ENCODE measurements around the gene TMEM108. TPM values are rescaled to one million over a fixed set of nuclear protein-coding genes. Genes with fewer than 3 reads are reported as not detected.

The TMEM108 gene
- total and polyA plus RNA-seq, 2 donors = 2.3 to 23.8 TPM

GRCh38 chr3:133383175-133383574, 345.0 kb downstream of the TMEM108 start:
- H3K36me3 ChIP-seq (ENCODE audit: insufficient read depth) = no peaks in the 10 kb centered on the region
- no peak overlapping the region for H3K27ac ChIP-seq (ENCODE audit: low read depth)
- WGBS = 68% methylated on average over 3 of the region's 3 CpGs
- DNase-seq (ENCODE audit: extremely low spot score) = no peak
- no peaks in the 10 kb centered on the region for H3K4me1 ChIP-seq (ENCODE audit: insufficient read depth)
- H3K4me3 ChIP-seq (ENCODE audit: low read depth, low read length) = no peak overlapping the region

GRCh38 chr3:133383741-133384140, 345.6 kb downstream of the TMEM108 start:
- no peak overlapping the region for H3K27ac ChIP-seq (ENCODE audit: low read depth)
- 82% methylated on average over 5 of the region's 5 CpGs for WGBS
- H3K4me3 ChIP-seq (ENCODE audit: low read depth, low read length) = no peak overlapping the region

GRCh38 chr3:133384331-133385027, 346.3 kb downstream of the TMEM108 start:
- DNase-seq (ENCODE audit: extremely low spot score) = peak; percentile 46
- no peaks in the 10 kb centered on the region for H3K4me1 ChIP-seq (ENCODE audit: insufficient read depth)
- no peak overlapping the region for H3K27ac ChIP-seq (ENCODE audit: low read depth)
- H3K4me3 ChIP-seq (ENCODE audit: low read depth, low read length) = no peak overlapping the region
- no peaks in the 10 kb centered on the region for H3K36me3 ChIP-seq (ENCODE audit: insufficient read depth)
- WGBS = 20% methylated on average over 13 of the region's 13 CpGs

More at GRCh38 chr3:133383741-133384140, 345.6 kb downstream of the TMEM108 start:
- Histone ChIP-seq H3K36me3 (ENCODE audit: insufficient read depth) (no peaks in the 10 kb centered on the region), H3K4me1 (ENCODE audit: insufficient read depth) (no peaks in the 10 kb centered on the region)
- DNase-seq (ENCODE audit: extremely low spot score) = no peak

- Histone ChIP-seq H3K4me1 (ENCODE audit: insufficient read depth) (no peaks in the 10 kb centered on the region), H3K4me3 (ENCODE audit: low read depth, low read length) (no peak overlapping the region), H3K36me3 (ENCODE audit: insufficient read depth) (no peaks in the 10 kb centered on the region), H3K27ac (ENCODE audit: low read depth) (no peak overlapping the region)
- DNase-seq (ENCODE audit: extremely low spot score) = no peak
Measured at GRCh38 chr3:133386876-133387275, 348.7 kb downstream of the TMEM108 start.

GRCh38 chr3:133387341-133387740, 349.1 kb downstream of the TMEM108 start:
- no peak for DNase-seq (ENCODE audit: extremely low spot score)
- WGBS = 89% methylated on average over 4 of the region's 4 CpGs
- no peaks in the 10 kb centered on the region for H3K36me3 ChIP-seq (ENCODE audit: insufficient read depth)

GRCh38 chr3:133388696-133389395, 350.7 kb downstream of the TMEM108 start:
- WGBS = 52% methylated on average over 4 of the region's 4 CpGs
- no peaks in the 10 kb centered on the region for H3K4me1 ChIP-seq (ENCODE audit: insufficient read depth)
- H3K4me3 ChIP-seq (ENCODE audit: low read depth, low read length) = no peak overlapping the region
- no peaks in the 10 kb centered on the region for H3K36me3 ChIP-seq (ENCODE audit: insufficient read depth)
- no peak for DNase-seq (ENCODE audit: extremely low spot score)
- H3K27ac ChIP-seq (ENCODE audit: low read depth) = no peak overlapping the region

More at GRCh38 chr3:133387341-133387740, 349.1 kb downstream of the TMEM108 start:
- no peak overlapping the region for H3K27ac ChIP-seq (ENCODE audit: low read depth)
- H3K4me3 ChIP-seq (ENCODE audit: low read depth, low read length) = no peak overlapping the region
- H3K4me1 ChIP-seq (ENCODE audit: insufficient read depth) = no peaks in the 10 kb centered on the region

GRCh38 chr3:133390715-133391114, 352.5 kb downstream of the TMEM108 start:
- Histone ChIP-seq H3K4me3 (ENCODE audit: low read depth, low read length) (no peak overlapping the region), H3K4me1 (ENCODE audit: insufficient read depth) (no peaks in the 10 kb centered on the region), H3K36me3 (ENCODE audit: insufficient read depth) (no peaks in the 10 kb centered on the region), H3K27ac (ENCODE audit: low read depth) (no peak overlapping the region)
- WGBS = 87% methylated on average over 4 of the region's 4 CpGs
- no peak for DNase-seq (ENCODE audit: extremely low spot score)

- no peak overlapping the region for H3K27ac ChIP-seq (ENCODE audit: low read depth)
- DNase-seq (ENCODE audit: extremely low spot score) = no peak
- WGBS = 78% methylated on average over 1 of the region's 1 CpG
- H3K36me3 ChIP-seq (ENCODE audit: insufficient read depth) = no peaks in the 10 kb centered on the region
- H3K4me3 ChIP-seq (ENCODE audit: low read depth, low read length) = no peak overlapping the region
- H3K4me1 ChIP-seq (ENCODE audit: insufficient read depth) = no peaks in the 10 kb centered on the region
Measured at GRCh38 chr3:133393204-133393603, 355.0 kb downstream of the TMEM108 start.

- H3K36me3 ChIP-seq (ENCODE audit: insufficient read depth) = no peaks in the 10 kb centered on the region
- no peaks in the 10 kb centered on the region for H3K4me1 ChIP-seq (ENCODE audit: insufficient read depth)
- no peak overlapping the region for H3K4me3 ChIP-seq (ENCODE audit: low read depth, low read length)
- WGBS = 44% methylated on average over 7 of the region's 7 CpGs
- DNase-seq (ENCODE audit: extremely low spot score) = no peak
- no peak overlapping the region for H3K27ac ChIP-seq (ENCODE audit: low read depth)
Measured at GRCh38 chr3:133393691-133394474, 355.7 kb downstream of the TMEM108 start.

- no peak overlapping the region for H3K4me3 ChIP-seq (ENCODE audit: low read depth, low read length)
- 71% methylated on average over 1 of the region's 1 CpG for WGBS
- H3K4me1 ChIP-seq (ENCODE audit: insufficient read depth) = no peaks in the 10 kb centered on the region
- no peak overlapping the region for H3K27ac ChIP-seq (ENCODE audit: low read depth)
- no peaks in the 10 kb centered on the region for H3K36me3 ChIP-seq (ENCODE audit: insufficient read depth)
- no peak for DNase-seq (ENCODE audit: extremely low spot score)
Measured at GRCh38 chr3:133394561-133395311, 356.5 kb downstream of the TMEM108 start.

GRCh38 chr3:133396906-133397305, 358.7 kb downstream of the TMEM108 start:
- DNase-seq (ENCODE audit: extremely low spot score) = no peak
- Histone ChIP-seq H3K36me3 (ENCODE audit: insufficient read depth) (no peaks in the 10 kb centered on the region), H3K27ac (ENCODE audit: low read depth) (no peak overlapping the region), H3K4me3 (ENCODE audit: low read depth, low read length) (no peak overlapping the region), H3K4me1 (ENCODE audit: insufficient read depth) (no peaks in the 10 kb centered on the region)
- 82% methylated on average over 10 of the region's 10 CpGs for WGBS

GRCh38 chr3:133400006-133400515, 361.9 kb downstream of the TMEM108 start, which contains the start of gene BFSP2:
BFSP2 (plus strand) TSS chr3:133400056; CDS start chr3:133400084, 28 bp downstream.
- no peaks in the 10 kb centered on the region for H3K36me3 ChIP-seq (ENCODE audit: insufficient read depth)
- H3K4me1 ChIP-seq (ENCODE audit: insufficient read depth) = no peaks in the 10 kb centered on the region
- DNase-seq (ENCODE audit: extremely low spot score) = no peak
- 96% methylated on average over 15 of the region's 15 CpGs for WGBS
- H3K27ac ChIP-seq (ENCODE audit: low read depth) = no peak within 1 kb of the TSS
- H3K4me3 ChIP-seq (ENCODE audit: low read depth, low read length) = no peak within 1 kb of the TSS

All from urinary bladder (tissue), 4 donors.